ENCODE measurements around the gene ERP27.

GRCh38 chr12:14958361-14959125 lies 20.2 kb upstream of the ERP27 start:
- TF ChIP-seq POLR2A (IDR thresholded peaks at IDR 0.05; ENCODE audit: low read depth, low read length) (no peak), CTCF (IDR thresholded peaks at IDR 0.05; ENCODE audit: extremely low read depth in 1 of 2, insufficient read depth in 1 of 2, low read depth in 1 of 2, low read length in 2 of 2) (no peak), MAX (IDR thresholded peaks at IDR 0.05; ENCODE audit: insufficient read depth, insufficient read length) (no peak), POLR2AphosphoS5 (IDR thresholded peaks at IDR 0.05; ENCODE audit: insufficient read depth, low read depth, low read length) (no peak), MYC (IDR thresholded peaks at IDR 0.05; ENCODE audit: low read depth, low read length) (no peak), EZH2 (IDR thresholded peaks at IDR 0.05; ENCODE audit: borderline replicate concordance, low read depth, low read length, severe bottlenecking) (no peak)
